CD4-positive, alpha-beta T cell treated with Interleukin-15 for 1 hour (primary cell): ENCODE results near the gene GFAP.

Experiments used
- DNase-seq: peaks from one replicate; pipeline ENCODE4 v3.0.0-alpha.2; 2020

Gene GFAP

GRCh38 chr17:44930667-44931066 lies 15.4 kb upstream of the GFAP start:
- DNase-seq = no peak

DNA sequence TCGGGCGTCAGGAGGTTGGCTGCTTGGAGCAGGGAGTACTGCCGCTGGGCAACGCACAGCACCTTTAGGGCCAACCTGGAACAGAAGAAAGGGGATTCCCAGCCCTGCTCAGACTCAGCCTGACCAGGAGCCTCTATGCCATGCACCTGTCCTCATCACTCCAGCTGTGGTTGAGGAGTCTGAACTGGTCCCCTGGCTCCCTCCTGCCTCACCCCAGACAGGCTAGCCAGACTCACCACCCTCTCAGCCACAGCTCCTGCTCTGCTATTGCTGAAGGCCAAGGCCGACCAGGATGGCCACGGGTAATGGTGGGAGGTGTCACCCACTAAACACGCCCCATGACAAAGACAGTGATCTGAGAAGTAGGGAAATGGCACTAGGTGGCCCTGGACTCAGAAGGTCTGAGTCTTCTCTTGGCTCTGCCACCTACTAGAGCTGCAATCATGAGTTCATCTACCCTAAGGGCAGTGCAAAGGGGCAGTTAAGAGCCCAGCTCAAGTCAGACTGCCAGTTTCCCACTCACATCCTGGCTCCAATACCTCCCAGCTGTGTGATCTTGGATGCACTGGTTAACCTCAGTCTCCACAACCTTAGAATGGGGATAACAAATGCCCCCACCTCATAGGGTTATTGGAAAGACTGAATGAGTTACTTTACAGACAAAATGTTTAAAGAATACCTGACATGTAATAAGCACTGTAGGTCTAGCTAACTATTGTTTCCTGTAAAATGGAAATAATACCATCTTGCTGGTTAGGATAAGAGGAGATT lies 13.8 kb upstream of the GFAP start:
- peak; percentile 12 for DNase-seq

DNA sequence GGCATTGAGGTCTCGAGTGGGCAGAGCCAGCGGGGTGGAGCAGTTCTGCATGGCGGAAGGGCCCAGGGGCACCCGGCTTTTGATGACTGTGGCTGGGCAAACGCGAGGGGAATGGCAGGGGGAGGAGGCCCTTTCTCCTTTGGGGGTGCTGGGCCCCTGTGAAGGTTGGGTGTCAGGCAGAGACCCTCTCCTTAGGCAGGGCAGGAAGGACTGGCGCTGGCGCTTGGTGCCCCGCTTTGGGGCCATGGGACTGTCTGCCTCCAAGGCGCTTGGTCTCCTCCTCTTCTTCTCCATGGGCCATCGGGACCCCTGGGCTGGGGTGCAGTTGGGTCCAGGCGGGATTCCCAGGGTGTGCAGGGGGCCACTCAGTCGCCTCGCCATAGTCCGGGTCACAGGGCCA lies 12.8 kb upstream of the GFAP start:
- peak; percentile 10 for DNase-seq

DNA sequence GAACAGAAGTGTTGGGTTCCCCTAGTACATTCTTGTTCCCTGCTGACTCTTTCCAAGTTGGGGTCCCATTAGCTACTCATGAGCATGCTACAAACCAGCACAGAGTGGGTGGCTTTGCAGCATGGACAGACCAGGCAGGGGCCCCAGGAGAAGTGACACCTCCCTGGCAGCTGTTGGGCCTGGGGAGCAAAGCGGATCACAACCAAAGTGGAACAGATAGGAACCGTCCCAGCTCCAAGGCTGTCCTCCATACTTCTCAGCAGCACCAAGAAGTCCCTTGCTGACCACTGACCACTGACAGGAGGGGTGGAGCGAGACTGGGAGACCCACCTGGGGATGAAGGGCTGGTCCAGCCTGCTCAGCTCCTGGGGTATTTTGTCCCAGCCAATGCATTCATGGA lies 12.4 kb upstream of the GFAP start:
- DNase-seq = peak; percentile 0

GRCh38 chr17:44926821-44927525 lies 11.7 kb upstream of the GFAP start:
- DNase-seq = peak; percentile 15

GRCh38 chr17:44925731-44926697 lies 10.7 kb upstream of the GFAP start:
- DNase-seq = peak; percentile 4

DNA sequence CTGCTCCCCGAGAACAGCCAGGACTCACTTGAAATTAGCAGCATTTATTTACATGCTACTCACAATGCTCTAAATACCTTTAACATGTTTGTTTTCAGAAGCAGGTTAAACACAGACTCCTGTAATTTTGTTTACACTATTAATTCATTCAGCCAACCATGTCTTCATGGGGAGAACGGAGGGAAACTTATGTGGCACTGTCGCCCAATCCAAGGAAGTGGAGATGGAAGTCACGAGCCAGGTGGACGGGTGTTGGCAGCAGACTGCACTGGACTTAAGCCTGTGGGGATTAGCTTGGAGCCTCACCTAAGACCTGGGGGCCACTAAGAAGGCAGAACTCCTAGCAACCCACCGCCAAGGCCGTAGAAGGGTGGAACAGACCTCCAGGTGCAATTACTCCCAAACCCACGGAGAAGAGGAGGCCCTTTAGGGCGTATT lies 8.8 kb upstream of the GFAP start:
- DNase-seq = no peak

- DNase-seq = peak; percentile 12
Observed at GRCh38 chr17:44922746-44923470, 7.6 kb upstream of the GFAP start.

DNA sequence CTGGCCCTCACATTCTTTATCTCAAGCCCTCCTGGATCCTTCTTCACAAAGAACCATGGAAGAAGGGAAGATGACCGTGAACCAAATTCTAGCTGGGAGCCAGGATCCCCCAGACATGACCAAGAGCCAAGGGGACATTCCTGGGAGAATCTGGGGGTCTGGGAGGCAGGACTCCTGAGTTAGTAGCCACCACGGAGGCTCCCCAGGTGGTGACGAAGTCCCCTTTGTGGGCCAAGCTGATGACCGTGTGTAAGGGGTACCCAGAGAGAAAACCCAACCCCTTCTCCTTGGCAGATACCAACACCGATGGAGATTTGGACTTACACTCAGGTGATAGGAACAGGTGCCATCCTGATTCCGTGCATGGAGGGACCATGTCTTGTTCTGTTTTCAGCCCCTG lies 6.8 kb upstream of the GFAP start:
- no peak for DNase-seq

GRCh38 chr17:44921122-44921882 lies 6.0 kb upstream of the GFAP start:
- DNase-seq = peak; percentile 15

DNA sequence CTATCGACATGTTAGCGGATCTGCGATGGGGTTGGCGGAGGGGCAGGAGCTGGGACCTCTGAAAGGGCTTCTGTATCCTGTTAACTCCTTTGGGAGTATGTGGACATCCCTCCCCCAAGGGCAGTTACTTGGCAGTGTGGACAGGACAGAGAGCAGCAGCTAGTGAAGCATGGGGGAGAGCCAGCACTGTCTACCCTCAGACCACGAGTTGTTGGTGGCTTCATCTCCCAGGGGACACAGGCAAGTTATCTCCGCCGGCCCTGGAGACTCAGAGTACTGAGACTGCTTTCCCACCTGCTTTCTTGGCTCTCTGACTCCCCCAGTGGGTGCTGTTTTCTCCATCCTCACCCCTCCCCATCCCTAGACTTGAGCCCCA lies 5.3 kb upstream of the GFAP start:
- DNase-seq = no peak

DNA sequence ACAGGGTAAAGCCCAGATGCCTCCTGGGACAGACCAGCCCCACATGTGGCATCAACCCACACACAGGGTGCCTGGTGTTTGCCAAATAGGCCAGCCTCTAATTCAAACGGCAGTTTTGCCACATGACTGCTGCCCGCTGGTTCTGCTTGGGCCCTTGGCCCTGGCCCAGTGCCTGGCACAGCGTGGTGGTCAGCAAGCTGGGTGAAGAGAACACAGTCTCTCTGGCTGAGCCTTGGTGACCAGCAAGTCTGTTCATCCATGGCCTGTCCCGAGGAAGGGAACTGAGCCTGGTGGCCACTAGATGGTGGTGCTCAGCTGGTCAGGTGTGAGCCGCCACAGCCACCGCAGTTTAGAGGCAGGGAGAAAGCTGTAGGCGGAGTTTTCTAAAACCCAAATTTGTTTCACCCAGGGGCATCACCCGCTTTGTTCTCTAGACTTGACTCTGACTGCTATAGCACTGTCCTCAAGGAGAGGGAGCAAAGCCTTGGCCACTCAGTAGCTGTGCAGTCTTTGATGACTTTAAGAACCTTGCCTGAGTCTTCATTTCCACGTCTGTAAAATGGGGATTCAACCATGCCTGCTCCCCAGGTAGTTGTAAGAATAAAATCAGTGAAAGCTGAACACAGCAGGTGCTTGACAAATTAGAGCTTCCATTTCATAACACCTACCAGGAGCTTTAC lies 4.7 kb upstream of the GFAP start:
- peak; percentile 67 for DNase-seq

DNA sequence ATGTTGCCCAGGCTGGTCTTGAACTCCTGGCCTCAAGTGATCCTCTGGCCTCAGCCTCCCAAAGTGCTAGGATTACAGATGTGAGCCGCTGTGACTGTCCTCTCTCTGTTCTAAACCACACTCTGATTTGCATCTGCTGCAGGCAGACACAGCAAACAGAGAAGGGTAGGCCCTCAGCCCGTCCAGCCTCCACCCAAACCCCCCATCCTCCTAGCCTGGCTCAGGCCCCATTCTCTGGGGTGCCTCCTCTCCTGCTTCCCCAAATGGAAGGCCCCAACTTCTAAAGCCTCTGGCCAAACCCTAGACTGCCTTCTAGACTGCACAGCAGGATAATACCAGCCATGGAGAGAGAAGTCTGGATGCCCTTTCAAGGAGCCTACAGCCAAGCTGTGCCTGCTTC lies 4.1 kb upstream of the GFAP start:
- DNase-seq = no peak

GRCh38 chr17:44918006-44918405 lies 2.7 kb upstream of the GFAP start:
- DNase-seq = no peak

DNA sequence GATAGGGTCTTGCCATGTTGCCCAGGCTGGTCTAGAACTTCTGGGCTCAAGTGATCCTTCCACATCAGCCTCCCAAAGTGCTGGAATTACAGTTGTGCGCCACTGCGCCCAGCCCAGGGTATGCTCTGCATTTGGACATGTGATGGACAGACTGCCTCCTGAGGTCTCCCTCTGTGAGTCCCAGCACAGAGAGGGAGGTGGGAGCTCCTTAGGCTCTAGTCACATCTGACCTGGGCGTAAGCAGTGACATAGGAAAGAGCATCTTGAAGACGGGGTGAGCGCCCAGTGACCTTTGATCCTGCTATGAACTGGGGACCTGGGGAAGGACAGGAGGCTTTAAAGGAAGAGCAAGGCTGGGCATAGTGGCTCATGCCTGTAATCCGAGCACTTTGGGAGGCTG lies 2.2 kb upstream of the GFAP start:
- DNase-seq = no peak

DNA sequence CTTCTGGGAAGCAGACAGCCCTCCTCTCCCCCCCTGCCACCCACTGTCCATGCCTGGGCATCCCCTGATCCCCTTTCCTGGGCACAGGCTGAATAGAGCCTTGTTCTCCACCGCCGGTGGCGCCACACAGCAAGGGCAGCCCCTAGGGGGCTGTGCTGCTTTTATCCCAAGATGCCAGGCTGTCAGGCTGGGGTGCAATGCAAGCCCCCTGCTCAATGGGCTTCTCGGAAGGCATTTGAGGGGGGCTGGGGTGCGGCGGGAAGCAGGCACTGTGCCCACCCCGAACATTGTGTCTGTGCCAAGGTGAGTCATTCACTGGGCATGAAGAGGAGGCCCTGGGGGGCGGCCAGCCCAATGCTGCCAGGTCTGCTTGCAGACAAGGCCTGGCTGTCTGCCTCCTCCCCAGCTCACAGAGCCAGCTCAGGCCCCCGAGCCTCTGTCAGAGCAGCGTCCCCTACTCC lies 1.5 kb upstream of the GFAP start:
- no peak for DNase-seq

GRCh38 chr17:44915862-44916780 lies 821 bp upstream of the GFAP start:
- no peak for DNase-seq

GRCh38 chr17:44914698-44915271 lies 515 bp downstream of the GFAP start:
- no peak for DNase-seq

DNA sequence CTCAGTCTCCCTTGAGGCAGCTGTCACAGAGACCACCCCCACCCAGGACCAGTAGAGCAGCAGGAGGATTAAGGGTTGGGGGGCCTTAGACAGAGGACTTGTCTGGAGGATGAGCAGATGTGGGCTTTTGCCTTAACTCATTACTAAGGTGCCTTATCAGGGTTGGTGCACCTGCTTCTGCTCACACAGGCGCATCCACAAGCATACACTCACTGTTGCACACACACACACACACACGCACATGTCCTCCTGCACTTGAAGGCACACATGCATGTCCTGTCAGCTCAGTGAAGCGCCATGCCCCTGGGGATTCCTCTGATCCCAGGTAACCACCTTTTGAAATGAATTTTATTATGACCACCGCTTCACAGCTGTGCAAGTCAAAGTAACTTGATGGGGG lies 1.2 kb downstream of the GFAP start:
- DNase-seq = no peak

DNA sequence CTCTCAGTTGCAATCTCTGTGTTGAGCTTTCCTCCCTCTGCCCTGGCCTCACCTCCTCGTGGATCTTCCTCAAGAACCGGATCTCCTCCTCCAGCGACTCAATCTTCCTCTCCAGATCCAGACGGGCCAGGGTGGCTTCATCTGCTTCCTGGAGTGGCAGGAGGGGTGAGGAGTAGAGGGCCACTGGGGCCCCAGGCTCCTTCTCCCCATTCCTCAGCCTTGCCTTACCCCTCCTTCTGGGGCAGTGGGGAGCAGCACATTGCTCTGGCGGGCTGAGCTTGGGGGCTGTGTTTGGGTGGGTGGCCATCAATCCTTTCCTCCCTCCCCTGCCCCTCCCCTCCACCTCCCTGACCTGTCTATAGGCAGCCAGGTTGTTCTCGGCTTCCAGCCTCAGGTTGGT lies 1.6 kb downstream of the GFAP start:
- DNase-seq = no peak
